GM23338 (cell line): ENCODE data around the gene TMEM141. TPM values are rescaled to one million over a fixed set of nuclear protein-coding genes. Genes with fewer than 3 reads are reported as not detected.
A peak's percentile ranks its signal among the peaks of the same experiment; 100 is the strongest.

ENCODE experiments used
- ATAC-seq: fragments of 200-7000 bp; cut with Tn5 transposase; 3 replicates; pipeline ENCODE4 v1.9.1; 2020
- DNase-seq: peaks from one replicate; pipeline ENCODE4 v3.0.0-alpha.2; 2015; ENCODE audit warnings: low spot score
- H2AFZ ChIP-seq: fragments of 200-600 bp; sonication (generic); 2 replicates; pipeline ENCODE4 v1.8.0; 2016; ENCODE audit warnings: antibody characterized with exemption, mild to moderate bottlenecking, moderate library complexity
- H3F3A ChIP-seq: fragments of 200-600 bp; sonication (generic); replicated peaks from 2 replicates; pipeline ENCODE4 v1.8.0; 2017; ENCODE audit warnings: antibody characterized with exemption, mixed run types, low read depth
- H3K27ac ChIP-seq: fragments of 200-600 bp; sonication (generic); 2 replicates; pipeline ENCODE4 v1.6.1; 2016; ENCODE audit warnings: low read depth
- H3K27me3 ChIP-seq: fragments of 200-600 bp; sonication (generic); 2 replicates; pipeline ENCODE4 v1.8.0; 2016; ENCODE audit warnings: mild to moderate bottlenecking, mixed run types, moderate library complexity; ENCODE audit not compliant: insufficient read depth
- H3K36me3 ChIP-seq: fragments of 200-600 bp; sonication (generic); 2 replicates; pipeline ENCODE4 v1.8.0; 2016; ENCODE audit warnings: mild to moderate bottlenecking; ENCODE audit not compliant: insufficient read depth
- H3K4me1 ChIP-seq: fragments of 200-600 bp; sonication (generic); 2 replicates; pipeline ENCODE4 v1.8.0; 2016; ENCODE audit warnings: mild to moderate bottlenecking, moderate library complexity; ENCODE audit not compliant: insufficient read depth
- H3K4me2 ChIP-seq: fragments of 200-600 bp; sonication (generic); 2 replicates; pipeline ENCODE4 v1.7.1; 2017; ENCODE audit warnings: mixed run types
- H3K4me3 ChIP-seq: fragments of 200-600 bp; sonication (generic); 2 replicates; pipeline ENCODE4 v1.6.1; 2016; ENCODE audit warnings: mixed run types
- H3K79me2 ChIP-seq: fragments of 200-600 bp; sonication (generic); replicated peaks from 2 replicates; pipeline ENCODE4 v1.8.0; 2017; ENCODE audit warnings: mild to moderate bottlenecking; ENCODE audit not compliant: insufficient read depth
- H3K9me2 ChIP-seq: fragments of 200-600 bp; sonication (generic); 2 replicates; pipeline ENCODE4 v1.8.0; 2017; ENCODE audit not compliant: insufficient read depth
- H4K20me1 ChIP-seq: fragments of 200-600 bp; sonication (generic); replicated peaks from 2 replicates; pipeline ENCODE4 v1.8.0; 2017; ENCODE audit warnings: mild to moderate bottlenecking; ENCODE audit not compliant: insufficient read depth
- H3K27ac Mint-ChIP-seq: 2 replicates; pipeline ENCODE4 v1.8.0; 2020; ENCODE audit warnings: inconsistent platforms, mild to moderate bottlenecking, moderate library complexity, mixed read lengths
- H3K27me3 Mint-ChIP-seq: 3 replicates; pipeline ENCODE4 v1.8.0; 2022; ENCODE audit warnings: low read depth, mild to moderate bottlenecking, moderate library complexity, mixed read lengths, inconsistent platforms; ENCODE audit not compliant: insufficient read depth, poor library complexity
- H3K36me3 Mint-ChIP-seq: 3 replicates; pipeline ENCODE4 v1.8.0; 2021; ENCODE audit warnings: low read depth, mild to moderate bottlenecking, inconsistent platforms, moderate library complexity, mixed read lengths
- H3K4me1 Mint-ChIP-seq: 3 replicates; pipeline ENCODE4 v1.8.0; 2020; ENCODE audit warnings: mild to moderate bottlenecking, inconsistent platforms, mixed read lengths
- H3K4me3 Mint-ChIP-seq: 3 replicates; pipeline ENCODE4 v1.8.0; 2021; ENCODE audit warnings: moderate library complexity, mild to moderate bottlenecking, inconsistent platforms, mixed read lengths
- H3K9me3 Mint-ChIP-seq: 3 replicates; pipeline ENCODE4 v1.8.0; 2020; ENCODE audit warnings: moderate library complexity, mild to moderate bottlenecking, inconsistent platforms, mixed read lengths
- ETS1 ChIP-seq: IDR thresholded peaks from 2 replicates; pipeline ENCODE4 v1.6.1; 2016; ENCODE audit warnings: antibody characterized with exemption
- EZH2 ChIP-seq: fragments of 200-600 bp; sonication (generic); IDR thresholded peaks from one replicate; pipeline ENCODE4 v1.8.0; 2017; ENCODE audit warnings: antibody characterized with exemption, mild to moderate bottlenecking, low read depth; ENCODE audit not compliant: unreplicated experiment
- POLR2AphosphoS5 ChIP-seq: IDR thresholded peaks from 2 replicates; pipeline ENCODE4 v1.6.1; 2016; ENCODE audit warnings: antibody characterized with exemption, low read depth
- REST ChIP-seq: IDR thresholded peaks from one replicate; pipeline ENCODE4 v1.6.1; 2018; ENCODE audit warnings: antibody characterized with exemption; ENCODE audit not compliant: unreplicated experiment
- STAT1 ChIP-seq: IDR thresholded peaks from one replicate; pipeline ENCODE4 v1.6.1; 2016; ENCODE audit warnings: antibody characterized with exemption; ENCODE audit not compliant: unreplicated experiment
- ZNF331 ChIP-seq: fragments of 250-450 bp; sonication (Bioruptor Pico); IDR thresholded peaks from 2 replicates; pipeline ENCODE4 v1.5.0; 2020; ENCODE audit warnings: low read depth, mild to moderate bottlenecking, moderate library complexity
- polyA plus RNA-seq: library from polyadenylated mRNA; unstranded; fragments of >200 nt; fragmentation: Nextera tagmentation; extraction: Ambion mirVana; gene quantifications from 2 replicates; pipeline ENCODE4 v1.2.1, GENCODE V29; 2016
- total RNA-seq: library from RNA; depleted of rRNA; stranded (reverse); fragments of >200 nt; shearing (Covaris generic); gene quantifications from 2 replicates; pipeline ENCODE4 v1.2.3, GENCODE V29; 2014

TMEM141 gene
- total and polyA plus RNA-seq, 2 experiments from 2014 or later: 71.4 to 90.5 TPM

GRCh38 chr9:136807281-136808074 lies 16.3 kb downstream of the TMEM141 start, which contains the start of gene RABL6:
RABL6 (plus strand) TSS chr9:136807948; CDS start chr9:136808197, 249 bp downstream.
- H3K9me2 ChIP-seq: no peaks in the 10 kb centered on the region
- H3K27ac Mint-ChIP-seq: peak within 1 kb of the TSS; percentile 91
- H3K4me1 ChIP-seq: peaks cover 11% of the 10 kb centered on the region; the same call in 1 of the 2 replicates
- peak; percentile 71 for ATAC-seq
- peak; percentile 83 for DNase-seq
- peak within 1 kb of the TSS; percentile 94 for H3K4me2 ChIP-seq
- TF ChIP-seq POLR2AphosphoS5 (peak; percentile 78), ETS1 (no peak)
- peak within 1 kb of the TSS; percentile 88 for H3K4me3 Mint-ChIP-seq
- peaks cover 30% of the 10 kb centered on the region for H3K36me3 Mint-ChIP-seq
- H3F3A ChIP-seq: 0 out of 2 replicates have a peak, but pooled peaks cover 3% of the 10 kb centered on the region
- peaks cover 34% of the 10 kb centered on the region for H4K20me1 ChIP-seq
- H3K4me3 ChIP-seq: peak within 1 kb of the TSS; percentile 97
- 0 out of 2 replicates have a peak within 1 kb of the TSS, but pooled peaks have one; percentile 89 for H2AFZ ChIP-seq
- peaks cover 23% of the 10 kb centered on the region for H3K4me1 Mint-ChIP-seq
- H3K27me3 ChIP-seq: no peaks in the 10 kb centered on the region
- H3K27me3 Mint-ChIP-seq: peaks cover 23% of the 10 kb centered on the region
- H3K36me3 ChIP-seq: peaks cover 4% of the 10 kb centered on the region; the same call in 1 of the 2 replicates
- no peaks in the 10 kb centered on the region; the same call in 2 of the 3 replicates for H3K9me3 Mint-ChIP-seq
- peaks cover 41% of the 10 kb centered on the region for H3K79me2 ChIP-seq
- 0 out of 2 replicates have a peak within 1 kb of the TSS, but pooled peaks have one; percentile 50 for H3K27ac ChIP-seq

GRCh38 chr9:136808075-136808805 lies 17.1 kb downstream of the TMEM141 start:
- Mint-ChIP-seq H3K9me3 (no peaks in the 10 kb centered on the region; the same call in 2 of the 3 replicates), H3K4me3 (peak overlapping the region; percentile 80), H3K27me3 (peaks cover 22% of the 10 kb centered on the region), H3K27ac (peak overlapping the region; percentile 30; the same call in 1 of the 2 replicates), H3K36me3 (peaks cover 37% of the 10 kb centered on the region), H3K4me1 (peaks cover 23% of the 10 kb centered on the region)
- peaks cover 49% of the 10 kb centered on the region for H3K79me2 ChIP-seq
- no peaks in the 10 kb centered on the region for H3K9me2 ChIP-seq
- H2AFZ ChIP-seq: no peak overlapping the region
- peaks cover 11% of the 10 kb centered on the region; the same call in 1 of the 2 replicates for H3K4me1 ChIP-seq
- H3F3A ChIP-seq: 0 out of 2 replicates have a peak, but pooled peaks cover 3% of the 10 kb centered on the region
- no peaks in the 10 kb centered on the region for H3K27me3 ChIP-seq
- DNase-seq (no peak), ATAC-seq (peak; percentile 11)
- peaks cover 38% of the 10 kb centered on the region for H4K20me1 ChIP-seq
- peak overlapping the region; percentile 94 for H3K4me2 ChIP-seq
- no peak for TF ChIP-seq ETS1
- TF ChIP-seq ZNF331 (CRISPR knock-in tag): no peak
- TF ChIP-seq STAT1: no peak
- TF ChIP-seq REST: no peak
- TF ChIP-seq EZH2: no peak
- peaks cover 4% of the 10 kb centered on the region; the same call in 1 of the 2 replicates for H3K36me3 ChIP-seq
- H3K4me3 ChIP-seq: peak overlapping the region; percentile 97
- no peak overlapping the region for H3K27ac ChIP-seq
